ENCODE results near the gene AQP12B.

- TF ChIP-seq ZFP3 (CRISPR knock-in tag; IDR thresholded peaks at IDR 0.05) (no peak), ZNF565 (CRISPR knock-in tag; conservative IDR thresholded peaks at IDR 0.05; ENCODE audit: low read depth) (no peak), CREB5 (CRISPR knock-in tag; IDR thresholded peaks at IDR 0.05; ENCODE audit: low read depth) (no peak), SNAI2 (CRISPR knock-in tag; IDR thresholded peaks at IDR 0.05) (no peak)
These were observed 4.5 kb upstream of the AQP12B start for GRCh38 chr2:240687045-240687740.

Measured in SK-N-SH treated with all-trans-retinoic acid at 6 μM for 48 hours (cell line).